GM23248 (cell line): ENCODE measurements around the gene SUSD6. TPM values are rescaled to one million over a fixed set of nuclear protein-coding genes. Genes with fewer than 3 reads are reported as not detected.
"Not testable (repeated sequence)": the region's sequence is repeated elsewhere in the genome, so short reads cannot be mapped to it uniquely, and the experiment has no call there.

Source experiments
- DNase-seq: peaks from one replicate; pipeline ENCODE4 v3.0.0-alpha.2; 2015
- H2AFZ ChIP-seq: fragments of 200-600 bp; sonication (generic); 2 replicates; pipeline ENCODE4 v1.6.1; 2016; ENCODE audit warnings: antibody characterized with exemption
- H3F3A ChIP-seq: fragments of 200-600 bp; sonication (generic); 2 replicates; pipeline ENCODE4 v1.6.1; 2016; ENCODE audit warnings: mild to moderate bottlenecking, antibody characterized with exemption, mixed run types; ENCODE audit not compliant: insufficient read depth
- H3K27ac ChIP-seq: fragments of 200-600 bp; sonication (generic); 2 replicates; pipeline ENCODE4 v1.5.1; 2016; ENCODE audit warnings: mild to moderate bottlenecking
- H3K27me3 ChIP-seq: fragments of 200-600 bp; sonication (generic); replicated peaks from 2 replicates; pipeline ENCODE4 v1.6.1; 2016; ENCODE audit warnings: mild to moderate bottlenecking; ENCODE audit not compliant: insufficient read depth
- H3K36me3 ChIP-seq: fragments of 200-600 bp; sonication (generic); 2 replicates; pipeline ENCODE4 v1.6.1; 2016; ENCODE audit warnings: low read depth, mild to moderate bottlenecking
- H3K4me1 ChIP-seq: fragments of 200-600 bp; sonication (generic); 2 replicates; pipeline ENCODE4 v1.6.1; 2016; ENCODE audit warnings: mild to moderate bottlenecking; ENCODE audit not compliant: insufficient read depth
- H3K4me2 ChIP-seq: fragments of 200-600 bp; sonication (generic); one replicate; pipeline ENCODE4 v1.6.1; 2016; ENCODE audit warnings: mild to moderate bottlenecking; ENCODE audit not compliant: unreplicated experiment
- H3K4me3 ChIP-seq: fragments of 200-600 bp; sonication (generic); 2 replicates; pipeline ENCODE4 v1.5.1; 2016; ENCODE audit warnings: mild to moderate bottlenecking
- H3K79me2 ChIP-seq: fragments of 200-600 bp; sonication (generic); 2 replicates; pipeline ENCODE4 v1.6.1; 2016; ENCODE audit warnings: mild to moderate bottlenecking; ENCODE audit not compliant: insufficient read depth
- H3K9ac ChIP-seq: fragments of 200-600 bp; sonication (generic); 2 replicates; pipeline ENCODE4 v1.6.1; 2016; ENCODE audit warnings: mild to moderate bottlenecking
- H3K9me2 ChIP-seq: fragments of 200-600 bp; sonication (generic); 2 replicates; pipeline ENCODE4 v1.6.1; 2016; ENCODE audit warnings: mixed run types, mild to moderate bottlenecking, moderate library complexity; ENCODE audit not compliant: insufficient read depth
- H3K9me3 ChIP-seq: fragments of 200-600 bp; sonication (generic); one replicate; pipeline ENCODE4 v1.6.1; 2017; ENCODE audit warnings: low read depth
- H4K20me1 ChIP-seq: fragments of 200-600 bp; sonication (generic); 2 replicates; pipeline ENCODE4 v1.6.0; 2016; ENCODE audit not compliant: insufficient read depth
- EZH2 ChIP-seq: fragments of 200-600 bp; sonication (generic); IDR thresholded peaks from 2 replicates; pipeline ENCODE4 v1.6.1; 2018; ENCODE audit warnings: antibody characterized with exemption, mild to moderate bottlenecking; ENCODE audit not compliant: insufficient read depth, poor library complexity, severe bottlenecking
- EZH2phosphoT487 ChIP-seq: fragments of 200-600 bp; sonication (generic); IDR thresholded peaks from 2 replicates; pipeline ENCODE4 v1.6.1; 2018; ENCODE audit warnings: antibody characterized with exemption, moderate library complexity, mild to moderate bottlenecking, low read depth; ENCODE audit not compliant: insufficient read depth
- WGBS, 2 experiments: methylation state at CpG; one replicate each; pipeline ENCODE4 v1.1.6; 2015 to 2017; ENCODE audit warnings: low lambda C conversion rate in 2 of 2, low coverage in 1 of 2; ENCODE audit errors: missing lambda C conversion rate in 2 of 2; 5-methylcytosine and 5-hydroxymethylcytosine counted together
- in situ Hi-C: fragments of 300-500 bp; cut with MboI; formaldehyde crosslinking; loops from 2 replicates; pipeline ENCODE4 v1.15.0; 2020
- polyA plus RNA-seq: library from polyadenylated mRNA; unstranded; fragments of >200 nt; fragmentation: Nextera tagmentation; extraction: Ambion mirVana; gene quantifications from 2 replicates; pipeline ENCODE4 v1.2.1, GENCODE V29; 2016
- total RNA-seq: library from RNA; depleted of rRNA; stranded (reverse); fragments of >200 nt; shearing (Covaris generic); gene quantifications from 2 replicates; pipeline ENCODE4 v1.2.3, GENCODE V29; 2014

SUSD6 gene
- total and polyA plus RNA-seq, 2 experiments from 2014 or later: 12.2 to 24.1 TPM

GRCh38 chr14:69713993-69714679 is 102.7 kb downstream of the SUSD6 start:
- Histone ChIP-seq H2AFZ (no peak overlapping the region), H3K79me2 (no peaks in the 10 kb centered on the region), H3K36me3 (peaks cover 19% of the 10 kb centered on the region; the same call in 1 of the 2 replicates), H3K9me3 (no peaks in the 10 kb centered on the region), H3K27ac (no peak overlapping the region), H3K4me2 (no peak overlapping the region), H3K4me1 (peaks cover 28% of the 10 kb centered on the region), H3K9ac (no peak overlapping the region), H3F3A (peaks cover 37% of the 10 kb centered on the region), H3K27me3 (no peaks in the 10 kb centered on the region), H4K20me1 (no peaks in the 10 kb centered on the region), H3K4me3 (no peak overlapping the region), H3K9me2 (no peaks in the 10 kb centered on the region)
- no peak for TF ChIP-seq EZH2
- no peak for TF ChIP-seq EZH2phosphoT487
- DNase-seq: no peak
- WGBS, 2 experiments: 80 to 84% methylated on average over 9 of the region's 9 CpGs
- in situ Hi-C loops: no loop called here

- H3K4me2 ChIP-seq: peak overlapping the region; percentile 30
- in situ Hi-C loops: loop anchor here (5.0 kb wide), 1 partner anchor 109 kb away; no protein-coding TSS in a partner anchor
Observed at GRCh38 chr14:69715725-69716477, 104.5 kb downstream of the SUSD6 start.

GRCh38 chr14:69716478-69717187 is 105.2 kb downstream of the SUSD6 start:
- Histone ChIP-seq H3K9ac (peak overlapping the region; percentile 58), H2AFZ (no peak overlapping the region), H3K9me2 (no peaks in the 10 kb centered on the region), H3K4me2 (peak overlapping the region; percentile 46), H3K27ac (peak overlapping the region; percentile 96), H3K4me1 (peaks cover 38% of the 10 kb centered on the region), H3K79me2 (no peaks in the 10 kb centered on the region), H3K36me3 (0 out of 2 replicates have a peak, but pooled peaks cover 2% of the 10 kb centered on the region), H3F3A (peaks cover 50% of the 10 kb centered on the region), H4K20me1 (no peaks in the 10 kb centered on the region), H3K9me3 (no peaks in the 10 kb centered on the region), H3K27me3 (no peaks in the 10 kb centered on the region), H3K4me3 (no peak overlapping the region)
- in situ Hi-C loops: loop anchor here (5.0 kb wide), 1 partner anchor 109 kb away; no protein-coding TSS in a partner anchor
- peak; percentile 90 for DNase-seq
- TF ChIP-seq EZH2phosphoT487 (no peak), EZH2 (no peak)
- WGBS, 2 experiments: 59 to 64% methylated on average over 5 of the region's 5 CpGs

More at GRCh38 chr14:69715725-69716477, 104.5 kb downstream of the SUSD6 start:
- Histone ChIP-seq H3K27ac (peak overlapping the region; percentile 96), H4K20me1 (no peaks in the 10 kb centered on the region), H3K9me2 (no peaks in the 10 kb centered on the region), H3K27me3 (no peaks in the 10 kb centered on the region), H3K9me3 (no peaks in the 10 kb centered on the region), H3K36me3 (0 out of 2 replicates have a peak, but pooled peaks cover 8% of the 10 kb centered on the region), H3K9ac (peak overlapping the region; percentile 58), H3F3A (peaks cover 50% of the 10 kb centered on the region), H3K79me2 (no peaks in the 10 kb centered on the region), H3K4me3 (no peak overlapping the region), H2AFZ (no peak overlapping the region), H3K4me1 (peaks cover 38% of the 10 kb centered on the region)
- DNase-seq: peak; percentile 76
- TF ChIP-seq EZH2phosphoT487: no peak
- no peak for TF ChIP-seq EZH2
- 47 to 48% methylated on average over 12 to 13 of the region's 13 CpGs for WGBS, 2 experiments

- Histone ChIP-seq H3K27ac (peak overlapping the region; percentile 96), H3K9ac (peak overlapping the region; percentile 73), H3F3A (peaks cover 50% of the 10 kb centered on the region), H3K4me1 (peaks cover 38% of the 10 kb centered on the region), H3K4me2 (peak overlapping the region; percentile 66)
- not testable (repeated sequence) for H2AFZ ChIP-seq, H4K20me1 ChIP-seq, H3K9me2 ChIP-seq, H3K79me2 ChIP-seq, H3K9me3 ChIP-seq, DNase-seq, H3K4me3 ChIP-seq, H3K36me3 ChIP-seq, H3K27me3 ChIP-seq
- in situ Hi-C loops: loop anchor here (5.0 kb wide), 1 partner anchor 111 kb away; no protein-coding TSS in a partner anchor
- 92 to 94% methylated on average over 2 of the region's 2 CpGs for WGBS, 2 experiments
Observed at GRCh38 chr14:69718614-69719013, 107.2 kb downstream of the SUSD6 start.
